ENCODE measurements around the gene FGD6.

Gene FGD6

DNA sequence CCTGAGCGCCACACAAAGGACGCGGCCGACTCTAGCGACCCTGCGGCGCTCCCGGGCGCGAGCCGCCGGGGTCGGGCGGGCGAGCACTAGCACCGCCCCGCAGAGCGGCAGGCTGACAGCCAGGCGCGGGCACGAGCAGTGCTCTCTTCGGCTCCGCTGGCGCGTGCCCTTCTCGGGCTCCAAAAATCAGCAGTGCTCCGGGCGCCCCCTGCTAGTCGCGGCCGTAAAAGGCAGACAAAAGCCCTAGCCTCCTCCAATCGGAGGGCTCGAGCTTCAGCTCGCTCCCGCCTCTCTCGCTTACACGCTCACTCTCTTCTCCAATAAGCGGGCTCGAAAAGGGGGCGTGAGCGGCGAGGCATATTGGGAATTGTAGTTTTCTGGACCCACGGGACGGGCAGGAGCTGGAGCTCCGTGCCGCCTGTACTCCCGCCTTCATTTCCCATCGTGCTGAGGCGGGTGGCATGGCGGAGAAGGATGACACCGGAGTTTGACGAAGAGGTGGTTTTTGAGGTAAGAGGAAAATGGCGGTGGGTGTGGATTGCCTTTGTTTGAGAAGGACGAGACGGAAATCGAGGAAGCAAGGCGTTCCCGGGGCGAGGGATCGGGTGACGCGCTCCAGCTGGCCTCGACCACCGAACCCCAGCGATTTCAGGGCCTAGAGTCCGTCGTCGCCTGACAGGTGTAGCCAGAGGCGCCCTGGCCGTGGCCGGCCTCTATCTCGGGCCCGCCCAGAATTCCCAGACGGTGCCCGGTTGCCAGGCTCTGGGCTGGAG, at the start of gene FGD6, which contains the start of gene VEZT:
FGD6 (minus strand) TSS at position 91 of the 773 bp plus-strand sequence. CDS start 227 bp downstream, outside the sequence.
VEZT (plus strand) TSS at position 431 of the 773 bp plus-strand sequence; CDS start at position 475, 44 bp downstream.
- H3K27ac Mint-ChIP-seq = peak within 1 kb of the TSS; percentile 95
- H3K4me3 Mint-ChIP-seq = peak within 1 kb of the TSS; percentile 87
- H3K4me1 Mint-ChIP-seq (ENCODE audit: low read depth) = peaks cover 36% of the 10 kb centered on the region
- peaks cover 6% of the 10 kb centered on the region for H3K27me3 Mint-ChIP-seq
- peaks cover 37% of the 10 kb centered on the region for H3K36me3 Mint-ChIP-seq (ENCODE audit: low read depth)
- H3K9me3 Mint-ChIP-seq = no peaks in the 10 kb centered on the region
- DNase-seq = peak; percentile 96

DNA sequence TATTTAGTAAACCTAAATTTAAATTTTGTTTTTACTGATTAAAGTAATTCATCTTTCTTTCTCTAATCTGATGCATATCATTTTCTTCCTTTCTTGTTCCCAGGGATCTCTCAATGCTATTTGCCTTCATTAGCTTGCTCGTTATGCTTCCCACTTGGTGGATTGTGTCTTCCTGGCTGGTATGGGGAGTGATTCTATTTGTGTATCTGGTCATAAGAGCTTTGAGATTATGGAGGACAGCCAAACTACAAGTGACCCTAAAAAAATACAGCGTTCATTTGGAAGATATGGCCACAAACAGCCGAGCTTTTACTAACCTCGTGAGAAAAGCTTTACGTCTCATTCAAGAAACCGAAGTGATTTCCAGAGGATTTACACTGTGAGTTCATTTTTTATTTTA, 49.0 kb upstream of the FGD6 start:
- Mint-ChIP-seq H3K27me3 (no peaks in the 10 kb centered on the region), H3K9me3 (no peaks in the 10 kb centered on the region), H3K36me3 (ENCODE audit: low read depth) (peaks cover 72% of the 10 kb centered on the region), H3K27ac (no peak overlapping the region), H3K4me1 (ENCODE audit: low read depth) (peaks cover 2% of the 10 kb centered on the region), H3K4me3 (no peak overlapping the region)
- DNase-seq = no peak

DNA sequence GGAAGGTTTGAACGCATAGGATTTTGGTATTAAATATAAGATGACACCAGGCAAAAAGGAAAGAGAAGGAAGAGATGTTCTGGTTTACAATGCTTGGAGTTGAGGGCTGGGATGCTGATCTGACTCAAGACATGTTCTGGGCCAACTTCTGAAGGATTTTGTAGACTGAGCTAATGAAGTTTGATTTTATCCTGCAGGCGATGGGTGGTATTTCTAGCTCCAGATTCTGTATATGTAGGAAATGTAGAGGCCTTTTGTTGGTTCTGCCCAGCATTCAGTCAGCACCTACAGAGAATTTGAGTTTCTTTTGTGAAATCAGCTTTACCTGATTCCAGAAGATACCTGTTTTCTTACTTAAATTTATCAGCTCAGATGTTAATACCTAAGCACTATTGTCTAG, 48.5 kb upstream of the FGD6 start:
- H3K9me3 Mint-ChIP-seq = no peaks in the 10 kb centered on the region
- no peak for DNase-seq
- peaks cover 73% of the 10 kb centered on the region for H3K36me3 Mint-ChIP-seq (ENCODE audit: low read depth)
- H3K4me3 Mint-ChIP-seq = no peak overlapping the region
- H3K27me3 Mint-ChIP-seq = no peaks in the 10 kb centered on the region
- peaks cover 2% of the 10 kb centered on the region for H3K4me1 Mint-ChIP-seq (ENCODE audit: low read depth)
- H3K27ac Mint-ChIP-seq = no peak overlapping the region

DNA sequence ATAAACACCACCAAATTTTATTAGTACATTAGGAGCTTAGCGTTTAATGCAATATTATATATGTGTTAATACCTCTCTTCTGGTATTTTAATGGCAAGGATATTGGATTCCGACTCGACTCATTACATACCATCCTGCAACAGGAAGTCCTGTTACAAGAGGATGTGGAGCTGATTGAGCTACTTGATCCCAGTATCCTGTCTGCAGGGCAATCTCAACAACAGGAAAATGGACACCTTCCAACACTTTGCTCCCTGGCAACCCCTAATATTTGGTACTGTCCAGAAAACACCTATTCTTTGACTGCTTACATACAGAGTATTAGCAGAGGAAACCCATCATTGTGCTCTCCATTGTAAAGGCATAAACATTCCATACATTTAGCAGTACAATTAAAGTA, 45.5 kb upstream of the FGD6 start:
- H3K36me3 Mint-ChIP-seq (ENCODE audit: low read depth) = peaks cover 75% of the 10 kb centered on the region
- H3K4me1 Mint-ChIP-seq (ENCODE audit: low read depth) = no peaks in the 10 kb centered on the region
- H3K27ac Mint-ChIP-seq = no peak overlapping the region
- no peaks in the 10 kb centered on the region for H3K27me3 Mint-ChIP-seq
- no peaks in the 10 kb centered on the region for H3K9me3 Mint-ChIP-seq
- DNase-seq = no peak
- no peak overlapping the region for H3K4me3 Mint-ChIP-seq

DNA sequence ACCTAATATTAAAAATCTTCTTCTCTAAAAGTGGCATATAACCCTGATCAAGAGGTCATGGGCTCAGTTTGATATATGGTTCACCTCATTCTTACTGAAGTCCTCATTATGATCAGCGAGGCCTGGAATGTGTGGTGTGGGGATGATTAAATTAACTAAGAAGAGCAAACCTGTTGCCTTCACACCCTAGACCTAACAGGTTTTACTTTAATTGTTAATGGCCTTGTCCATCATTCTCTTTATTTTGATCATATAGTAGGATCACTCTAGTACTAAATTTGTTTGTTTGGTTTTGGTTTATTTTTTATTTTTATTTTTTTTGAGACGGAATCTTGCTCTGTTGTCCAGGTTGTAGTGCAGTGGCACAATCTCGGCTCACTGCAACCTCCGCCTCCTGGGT, 43.8 kb upstream of the FGD6 start:
- DNase-seq = no peak
- Mint-ChIP-seq H3K4me1 (ENCODE audit: low read depth) (no peaks in the 10 kb centered on the region), H3K36me3 (ENCODE audit: low read depth) (peaks cover 79% of the 10 kb centered on the region), H3K9me3 (no peaks in the 10 kb centered on the region), H3K4me3 (no peak overlapping the region), H3K27me3 (no peaks in the 10 kb centered on the region), H3K27ac (no peak overlapping the region)

DNA sequence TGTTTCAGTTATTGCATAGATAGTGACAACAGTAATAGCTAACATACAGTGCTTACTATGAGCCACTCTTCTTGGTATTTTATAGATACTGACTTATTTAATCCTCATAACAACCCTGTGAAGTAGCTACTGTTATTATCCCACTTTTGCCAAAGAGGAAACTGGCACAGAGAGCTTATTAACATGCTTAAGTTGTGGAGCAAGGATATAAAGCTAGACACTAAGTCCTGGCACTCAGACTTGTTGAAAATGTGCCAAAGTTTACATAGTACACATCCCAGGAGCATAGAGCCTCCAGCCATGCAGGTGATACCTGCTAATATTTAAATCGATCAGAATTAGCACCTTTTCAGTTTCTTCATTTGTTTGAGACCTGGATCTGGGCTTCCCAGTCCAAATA, 42.1 kb upstream of the FGD6 start:
- H3K36me3 Mint-ChIP-seq (ENCODE audit: low read depth) = peaks cover 88% of the 10 kb centered on the region
- no peaks in the 10 kb centered on the region for H3K4me1 Mint-ChIP-seq (ENCODE audit: low read depth)
- H3K4me3 Mint-ChIP-seq = no peak overlapping the region
- no peaks in the 10 kb centered on the region for H3K27me3 Mint-ChIP-seq
- H3K27ac Mint-ChIP-seq = no peak overlapping the region
- no peaks in the 10 kb centered on the region for H3K9me3 Mint-ChIP-seq
- no peak for DNase-seq

DNA sequence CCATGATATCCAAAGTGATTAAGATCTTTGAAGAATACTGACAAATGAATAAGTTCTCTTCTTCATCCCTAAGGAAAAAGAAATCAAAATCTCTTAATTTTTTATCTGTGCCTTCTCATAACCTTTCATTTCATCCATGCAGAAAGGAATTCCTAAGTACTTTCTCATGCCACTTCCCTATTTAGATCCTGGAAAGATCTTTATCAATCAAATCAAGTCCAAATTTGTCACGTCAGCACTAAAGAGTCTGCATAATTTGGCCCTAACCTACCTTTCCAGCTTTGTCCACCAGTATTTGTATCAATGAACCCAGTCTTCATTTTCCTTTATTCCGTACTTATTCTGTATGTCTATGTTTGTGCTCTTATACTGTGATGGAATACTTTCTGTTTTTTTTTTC, 41.5 kb upstream of the FGD6 start:
- no peaks in the 10 kb centered on the region for H3K27me3 Mint-ChIP-seq
- H3K4me1 Mint-ChIP-seq (ENCODE audit: low read depth) = no peaks in the 10 kb centered on the region
- DNase-seq = no peak
- H3K9me3 Mint-ChIP-seq = no peaks in the 10 kb centered on the region
- no peak overlapping the region for H3K27ac Mint-ChIP-seq
- no peak overlapping the region for H3K4me3 Mint-ChIP-seq
- H3K36me3 Mint-ChIP-seq (ENCODE audit: low read depth) = peaks cover 86% of the 10 kb centered on the region

DNA sequence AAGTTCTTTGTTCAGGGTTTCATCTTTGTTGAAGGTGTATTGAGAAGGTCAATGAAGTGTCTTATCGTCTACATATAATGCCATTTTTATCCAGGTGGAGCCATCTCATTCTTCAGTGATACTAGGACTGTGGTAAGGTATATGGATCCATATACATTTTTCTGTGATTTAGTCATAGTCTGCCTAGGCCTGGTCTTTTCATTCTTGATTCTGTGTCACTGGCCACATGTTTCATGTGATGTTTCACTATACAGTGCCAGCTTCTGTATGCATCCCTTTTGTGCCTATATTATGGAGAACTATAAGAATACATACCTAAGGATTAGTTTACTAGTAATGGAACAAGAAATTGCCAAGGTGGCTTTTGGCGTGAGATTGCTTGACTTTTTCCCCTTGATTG, 40.9 kb upstream of the FGD6 start:
- Mint-ChIP-seq H3K4me3 (no peak overlapping the region), H3K27ac (no peak overlapping the region), H3K4me1 (ENCODE audit: low read depth) (no peaks in the 10 kb centered on the region), H3K27me3 (no peaks in the 10 kb centered on the region), H3K36me3 (ENCODE audit: low read depth) (peaks cover 85% of the 10 kb centered on the region), H3K9me3 (no peaks in the 10 kb centered on the region)
- no peak for DNase-seq

DNA sequence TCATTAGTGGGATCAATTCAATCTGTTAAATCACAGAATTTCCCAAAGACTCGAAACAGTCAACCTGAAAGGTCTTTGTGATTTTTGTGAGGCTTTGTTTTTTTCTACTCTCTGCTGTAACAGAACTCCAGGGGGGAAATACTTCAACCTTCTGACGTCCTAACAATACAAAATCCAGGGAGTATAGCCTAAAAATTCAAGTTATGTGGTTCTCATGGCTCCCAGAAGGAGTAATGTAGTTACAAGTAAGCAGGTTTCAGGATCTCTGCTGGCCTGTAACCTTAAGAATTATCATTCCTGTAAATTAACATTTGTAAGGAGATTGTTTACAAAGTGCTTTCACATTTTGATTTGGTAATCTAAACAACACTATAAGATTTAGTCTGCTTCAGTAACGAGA, 40.3 kb upstream of the FGD6 start:
- Mint-ChIP-seq H3K4me3 (no peak overlapping the region), H3K27ac (no peak overlapping the region), H3K36me3 (ENCODE audit: low read depth) (peaks cover 85% of the 10 kb centered on the region), H3K27me3 (no peaks in the 10 kb centered on the region), H3K9me3 (no peaks in the 10 kb centered on the region), H3K4me1 (ENCODE audit: low read depth) (no peaks in the 10 kb centered on the region)
- no peak for DNase-seq

DNA sequence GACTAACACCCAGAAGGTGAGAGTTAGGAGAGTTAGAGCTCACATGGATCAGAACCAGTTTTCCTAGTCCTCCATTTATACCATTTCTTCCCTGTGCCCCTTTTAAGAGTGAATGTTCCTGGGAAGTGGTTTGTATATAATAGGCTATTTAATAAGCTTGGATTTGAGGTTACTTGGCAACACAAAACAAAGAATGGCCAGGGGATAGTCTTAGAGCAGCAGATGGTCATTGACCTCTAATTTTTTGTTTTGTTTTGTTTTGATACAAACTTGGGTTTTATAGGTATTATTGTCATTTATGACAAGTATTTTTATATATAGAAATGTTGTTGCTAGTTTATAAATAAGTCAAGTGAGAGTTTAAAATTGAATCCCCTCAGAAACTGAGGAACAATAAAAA, 36.1 kb upstream of the FGD6 start:
- H3K36me3 Mint-ChIP-seq (ENCODE audit: low read depth) = peaks cover 64% of the 10 kb centered on the region
- H3K4me3 Mint-ChIP-seq = no peak overlapping the region
- peaks cover 5% of the 10 kb centered on the region for H3K4me1 Mint-ChIP-seq (ENCODE audit: low read depth)

DNA sequence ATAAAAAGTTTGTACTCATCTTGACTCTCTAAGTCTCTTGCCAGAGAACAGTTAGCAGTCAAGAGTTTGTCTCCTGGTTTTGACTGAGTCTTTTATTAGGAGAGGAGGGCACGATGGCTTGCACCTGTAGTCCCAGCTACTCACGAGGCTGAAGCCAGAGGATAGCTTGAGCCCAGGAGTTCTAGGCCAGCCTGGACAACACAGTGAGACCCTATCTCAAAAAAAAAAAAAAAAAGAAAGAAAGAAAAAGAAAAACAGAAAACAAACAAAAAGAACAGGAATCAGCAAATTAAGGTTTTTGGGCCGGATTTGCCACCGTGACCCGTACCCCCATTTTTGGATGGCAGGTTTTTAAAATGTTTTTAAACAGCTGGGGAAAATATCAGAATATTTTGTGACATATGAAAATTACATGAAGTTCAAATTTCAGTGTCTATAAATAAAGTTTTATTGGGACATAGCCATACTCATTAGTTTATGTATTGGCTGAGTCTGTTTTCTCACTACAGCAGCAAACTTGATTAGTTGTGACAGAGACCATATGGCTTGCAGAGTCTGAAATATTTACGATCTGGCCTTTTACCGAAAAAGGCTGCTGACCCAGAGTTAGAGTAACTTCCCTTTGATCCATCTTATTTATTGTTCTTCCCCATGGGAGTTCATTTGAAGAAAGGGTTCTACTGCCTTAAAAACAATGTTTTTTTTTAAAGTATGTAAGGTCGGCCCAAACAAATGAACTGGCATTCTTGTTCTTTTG, 31.5 kb upstream of the FGD6 start:
- no peak for DNase-seq
- H3K27me3 Mint-ChIP-seq = no peaks in the 10 kb centered on the region
- H3K4me3 Mint-ChIP-seq = no peak overlapping the region
- no peaks in the 10 kb centered on the region for H3K9me3 Mint-ChIP-seq
- H3K27ac Mint-ChIP-seq = no peak overlapping the region
- H3K36me3 Mint-ChIP-seq (ENCODE audit: low read depth) = peaks cover 46% of the 10 kb centered on the region
- H3K4me1 Mint-ChIP-seq (ENCODE audit: low read depth) = peaks cover 22% of the 10 kb centered on the region

More for the DNA sequence above, 36.1 kb upstream of the FGD6 start:
- no peak overlapping the region for H3K27ac Mint-ChIP-seq
- DNase-seq = no peak
- H3K9me3 Mint-ChIP-seq = no peaks in the 10 kb centered on the region
- no peaks in the 10 kb centered on the region for H3K27me3 Mint-ChIP-seq

DNA sequence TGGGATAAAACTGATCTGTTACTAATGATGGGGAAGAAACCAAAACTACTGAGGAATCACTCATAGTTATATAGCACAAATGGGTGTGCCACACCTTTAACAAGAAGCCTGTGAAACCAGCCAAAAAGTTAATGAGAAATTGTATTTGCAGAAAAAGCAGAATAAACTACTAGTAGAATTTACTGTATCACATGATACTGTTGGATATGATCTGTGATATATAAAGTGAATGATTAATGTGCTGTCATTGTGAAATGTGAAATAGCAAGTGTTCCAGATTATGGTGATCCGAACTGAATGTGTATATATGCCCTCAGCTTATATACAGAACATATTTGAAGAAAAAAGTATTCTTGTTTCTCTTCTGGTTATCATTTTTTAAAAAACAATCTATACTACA, 30.8 kb upstream of the FGD6 start:
- H3K36me3 Mint-ChIP-seq (ENCODE audit: low read depth) = peaks cover 46% of the 10 kb centered on the region
- H3K4me3 Mint-ChIP-seq = no peak overlapping the region
- H3K27me3 Mint-ChIP-seq = no peaks in the 10 kb centered on the region
- peaks cover 22% of the 10 kb centered on the region for H3K4me1 Mint-ChIP-seq (ENCODE audit: low read depth)
- no peaks in the 10 kb centered on the region for H3K9me3 Mint-ChIP-seq
- no peak for DNase-seq
- no peak overlapping the region for H3K27ac Mint-ChIP-seq

DNA sequence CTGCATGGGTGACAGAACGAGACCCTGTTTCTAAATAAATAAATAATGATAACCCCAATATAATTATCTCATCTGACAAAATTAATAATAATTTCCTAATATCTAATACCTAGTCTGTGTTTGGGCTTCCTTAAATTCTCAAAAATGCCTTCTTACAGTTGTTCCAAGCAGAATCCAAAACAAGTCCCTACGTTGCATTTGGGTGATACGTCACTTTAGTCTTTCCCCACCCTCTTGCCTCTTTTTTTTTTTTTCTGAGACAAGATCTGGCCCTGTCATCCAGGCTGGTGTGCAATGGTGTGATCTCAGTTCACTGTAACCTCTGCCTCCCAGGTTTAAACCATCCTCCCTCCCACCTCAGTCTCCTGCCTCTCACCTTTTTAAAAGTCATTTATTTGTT, 27.1 kb upstream of the FGD6 start:
- Mint-ChIP-seq H3K27me3 (no peaks in the 10 kb centered on the region), H3K27ac (no peak overlapping the region), H3K4me1 (ENCODE audit: low read depth) (peaks cover 34% of the 10 kb centered on the region), H3K4me3 (no peak overlapping the region), H3K36me3 (ENCODE audit: low read depth) (peaks cover 47% of the 10 kb centered on the region), H3K9me3 (no peaks in the 10 kb centered on the region)
- no peak for DNase-seq

DNA sequence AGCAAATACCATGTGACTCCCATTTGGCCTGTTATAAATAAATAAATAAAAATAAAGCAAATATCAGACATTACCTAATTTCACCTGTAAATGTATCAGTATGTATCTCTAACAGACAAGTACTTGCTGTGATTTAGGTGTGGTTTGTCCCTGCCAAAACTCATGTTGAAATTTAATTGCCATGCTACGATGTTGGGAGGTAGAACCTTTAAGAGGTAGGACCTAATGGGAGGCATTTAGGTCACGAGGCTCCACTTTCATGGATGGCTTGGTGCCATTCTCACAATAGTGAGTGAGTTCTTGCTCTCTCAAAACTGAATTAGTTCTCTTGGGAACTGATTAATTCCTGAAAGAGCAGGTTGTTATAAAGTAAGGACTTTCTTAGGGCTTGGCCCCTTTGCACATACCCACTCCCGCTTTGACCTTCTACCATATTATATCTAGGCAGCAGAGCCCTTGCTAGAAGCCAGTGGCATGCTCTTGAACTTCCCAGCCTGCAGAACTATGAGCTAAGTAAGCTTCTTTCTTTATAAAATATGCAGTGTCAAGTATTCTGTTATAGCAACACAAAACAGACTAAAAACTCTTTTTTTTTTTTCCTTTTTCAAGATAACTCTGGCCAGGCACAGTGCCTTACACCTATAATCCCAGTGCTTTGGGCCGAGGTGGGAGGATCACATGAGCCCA, 26.4 kb upstream of the FGD6 start:
- Mint-ChIP-seq H3K36me3 (ENCODE audit: low read depth) (peaks cover 47% of the 10 kb centered on the region), H3K4me3 (no peak overlapping the region), H3K9me3 (no peaks in the 10 kb centered on the region), H3K4me1 (ENCODE audit: low read depth) (peaks cover 34% of the 10 kb centered on the region), H3K27ac (no peak overlapping the region), H3K27me3 (no peaks in the 10 kb centered on the region)
- DNase-seq = no peak

All from activated T-cell treated with anti-CD3 and anti-CD28 coated beads, Interleukin-2, amount 50 U/mL, for 24 hours (primary cell).